IPS-20b (cell line): Measurements from ENCODE around the gene SCN2B.

Source experiments
- H3K27ac ChIP-seq: one replicate; pipeline ENCODE4 v1.5.1; 2013; ENCODE audit warnings: low read length
- H3K27me3 ChIP-seq: 2 replicates; pipeline ENCODE4 v1.6.1; 2013; ENCODE audit warnings: mild to moderate bottlenecking, low read length, inconsistent platforms; ENCODE audit not compliant: insufficient read depth
- H3K36me3 ChIP-seq: 2 replicates; pipeline ENCODE4 v1.6.1; 2013; ENCODE audit warnings: low read depth, mild to moderate bottlenecking, inconsistent platforms, low read length, moderate library complexity; ENCODE audit not compliant: insufficient read depth
- H3K4me1 ChIP-seq: 2 replicates; pipeline ENCODE4 v1.6.1; 2013; ENCODE audit warnings: mild to moderate bottlenecking, control low read depth, inconsistent platforms, low read length, moderate library complexity; ENCODE audit not compliant: insufficient read depth
- H3K4me3 ChIP-seq: 2 replicates; pipeline ENCODE4 v1.5.1; 2013; ENCODE audit warnings: mild to moderate bottlenecking, low read length, inconsistent platforms
- H3K9ac ChIP-seq: 2 replicates; pipeline ENCODE4 v1.6.1; 2013; ENCODE audit warnings: low read depth, mild to moderate bottlenecking, inconsistent platforms, low read length, moderate library complexity
- H3K9me3 ChIP-seq: 2 replicates; pipeline ENCODE4 v1.6.1; 2013; ENCODE audit warnings: mild to moderate bottlenecking, low read depth, low read length, inconsistent platforms; ENCODE audit not compliant: insufficient read depth

SCN2B gene

DNA sequence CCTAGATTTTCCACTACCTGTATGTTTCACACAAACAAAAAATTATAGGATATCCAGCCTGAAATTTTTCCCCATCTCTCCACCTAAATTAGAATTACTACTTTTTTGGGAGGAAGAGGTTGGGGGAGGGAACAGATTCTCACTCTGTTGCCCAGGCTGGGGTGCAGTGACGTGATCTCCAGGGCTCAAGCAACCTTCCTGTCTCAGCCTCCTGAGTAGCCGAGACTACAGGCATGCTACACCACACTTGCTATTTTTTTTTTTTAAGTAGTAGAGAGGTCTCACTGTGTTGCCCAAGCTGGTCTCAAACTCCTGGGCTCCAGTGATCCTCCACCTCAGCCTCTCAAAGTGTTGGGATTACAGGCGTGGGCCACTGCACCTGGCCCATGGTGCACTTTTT lies 38.8 kb upstream of the SCN2B start:
- Histone ChIP-seq H3K4me1 (peaks cover 30% of the 10 kb centered on the region), H3K27me3 (no peaks in the 10 kb centered on the region), H3K27ac (no peak overlapping the region), H3K4me3 (no peak overlapping the region), H3K9me3 (no peaks in the 10 kb centered on the region), H3K36me3 (no peaks in the 10 kb centered on the region), H3K9ac (no peak overlapping the region)

DNA sequence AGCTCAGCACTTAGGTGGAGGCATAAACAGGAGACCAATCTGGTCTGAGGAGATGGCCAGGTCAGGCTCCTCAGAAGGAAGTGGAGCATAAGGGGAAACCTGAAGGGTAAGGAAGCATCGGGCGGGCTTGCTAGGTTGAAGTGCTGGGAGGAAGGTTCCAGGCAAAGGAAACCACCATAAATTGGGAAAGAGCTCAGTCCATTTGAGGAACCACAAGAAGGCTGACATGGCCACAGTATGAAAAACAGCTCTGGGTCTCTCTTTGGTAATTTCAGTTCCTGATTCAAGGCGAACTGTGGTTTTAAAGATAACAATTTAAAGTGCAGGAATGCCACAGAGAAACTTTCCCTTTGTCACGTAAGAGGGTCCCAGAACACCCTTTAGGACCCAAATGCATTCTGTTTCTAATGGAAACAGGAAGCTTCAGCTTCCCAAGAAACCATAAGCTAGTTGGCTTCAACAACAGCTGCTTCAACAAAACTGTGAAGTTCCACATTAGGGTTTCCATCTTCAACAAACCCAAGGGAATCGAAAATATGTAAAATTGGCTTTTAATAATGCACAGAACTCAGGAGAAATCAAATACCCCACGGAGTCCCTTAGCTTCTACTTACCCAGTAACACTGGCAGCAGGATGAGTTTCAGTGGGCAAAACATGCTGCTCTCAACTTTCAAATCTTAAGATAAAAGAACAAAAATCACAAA lies 37.9 kb upstream of the SCN2B start:
- H3K27ac ChIP-seq = no peak overlapping the region
- no peaks in the 10 kb centered on the region for H3K9me3 ChIP-seq
- H3K9ac ChIP-seq = no peak overlapping the region
- peaks cover 31% of the 10 kb centered on the region for H3K4me1 ChIP-seq
- no peaks in the 10 kb centered on the region for H3K36me3 ChIP-seq
- no peaks in the 10 kb centered on the region for H3K27me3 ChIP-seq
- H3K4me3 ChIP-seq = no peak overlapping the region

DNA sequence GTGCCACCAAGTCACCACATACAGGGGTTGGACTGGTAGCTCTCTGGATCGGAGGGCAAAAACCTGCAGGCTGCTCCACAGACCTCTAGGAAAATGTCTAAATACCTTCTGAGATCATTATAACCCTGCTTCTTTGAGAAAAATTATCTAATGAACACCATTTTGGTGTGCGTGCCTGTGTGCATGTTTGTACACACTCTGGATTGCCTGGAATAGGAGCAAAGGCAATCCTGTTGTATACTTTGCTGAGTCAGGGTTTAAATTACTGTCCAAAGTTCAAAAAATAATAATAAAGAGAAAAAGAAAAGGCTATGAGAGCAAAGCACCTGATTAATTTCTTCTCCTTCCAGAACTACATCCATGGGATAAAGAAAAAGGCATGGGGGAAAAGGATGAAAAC lies 37.3 kb upstream of the SCN2B start:
- H3K4me1 ChIP-seq = peaks cover 31% of the 10 kb centered on the region
- H3K9me3 ChIP-seq = no peaks in the 10 kb centered on the region
- H3K27ac ChIP-seq = no peak overlapping the region
- H3K27me3 ChIP-seq = no peaks in the 10 kb centered on the region
- no peak overlapping the region for H3K9ac ChIP-seq
- no peak overlapping the region for H3K4me3 ChIP-seq
- H3K36me3 ChIP-seq = no peaks in the 10 kb centered on the region

DNA sequence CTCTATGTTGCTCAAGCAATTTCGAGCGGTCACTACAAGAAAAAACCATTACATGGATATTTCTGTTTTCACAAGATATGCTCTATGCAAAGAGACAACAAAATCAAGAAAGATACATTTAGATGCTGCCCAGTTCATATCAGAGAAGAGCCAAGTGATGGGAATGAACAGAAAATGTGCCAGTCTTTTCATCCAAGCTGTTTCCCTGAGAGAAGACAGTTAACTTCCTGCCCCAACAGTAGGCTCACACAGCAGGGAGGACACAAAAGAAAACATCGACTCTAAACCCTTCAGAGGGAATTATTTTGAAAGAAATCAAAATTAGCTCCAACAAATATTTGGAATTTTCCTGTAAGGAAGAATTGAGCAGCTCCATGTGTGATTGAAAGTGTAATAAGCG lies 36.8 kb upstream of the SCN2B start:
- Histone ChIP-seq H3K4me3 (no peak overlapping the region), H3K27me3 (no peaks in the 10 kb centered on the region), H3K36me3 (no peaks in the 10 kb centered on the region), H3K4me1 (peaks cover 31% of the 10 kb centered on the region), H3K9ac (no peak overlapping the region; the same call in 1 of the 2 replicates), H3K27ac (no peak overlapping the region), H3K9me3 (no peaks in the 10 kb centered on the region)

- no peak overlapping the region; the same call in 1 of the 2 replicates for H3K9ac ChIP-seq
- no peak overlapping the region for H3K27ac ChIP-seq
- no peak overlapping the region for H3K4me3 ChIP-seq
- no peaks in the 10 kb centered on the region for H3K36me3 ChIP-seq
- H3K27me3 ChIP-seq = no peaks in the 10 kb centered on the region
- H3K4me1 ChIP-seq = peaks cover 31% of the 10 kb centered on the region
- H3K9me3 ChIP-seq = no peaks in the 10 kb centered on the region
These were observed 36.3 kb upstream of the SCN2B start for GRCh38 chr11:118212781-118213191.

GRCh38 chr11:118212131-118212725 lies 35.8 kb upstream of the SCN2B start:
- Histone ChIP-seq H3K36me3 (no peaks in the 10 kb centered on the region), H3K9ac (no peak overlapping the region; the same call in 1 of the 2 replicates), H3K9me3 (no peaks in the 10 kb centered on the region), H3K27me3 (no peaks in the 10 kb centered on the region), H3K4me1 (peaks cover 31% of the 10 kb centered on the region), H3K4me3 (0 out of 2 replicates have a peak overlapping the region, but pooled peaks have one; percentile 1), H3K27ac (no peak overlapping the region)

- Histone ChIP-seq H3K4me3 (peak overlapping the region; percentile 40; the same call in 1 of the 2 replicates), H3K4me1 (peaks cover 34% of the 10 kb centered on the region), H3K27ac (no peak overlapping the region), H3K9me3 (no peaks in the 10 kb centered on the region), H3K36me3 (no peaks in the 10 kb centered on the region), H3K9ac (peak overlapping the region; percentile 51; the same call in 1 of the 2 replicates), H3K27me3 (no peaks in the 10 kb centered on the region; the same call in 1 of the 2 replicates)
These were observed 34.6 kb upstream of the SCN2B start for GRCh38 chr11:118211006-118211405.

- peak overlapping the region; percentile 40; the same call in 1 of the 2 replicates for H3K4me3 ChIP-seq
- no peaks in the 10 kb centered on the region for H3K36me3 ChIP-seq
- H3K9me3 ChIP-seq = no peaks in the 10 kb centered on the region
- no peak overlapping the region for H3K27ac ChIP-seq
- H3K4me1 ChIP-seq = peaks cover 34% of the 10 kb centered on the region
- H3K9ac ChIP-seq = peak overlapping the region; percentile 51; the same call in 1 of the 2 replicates
- no peaks in the 10 kb centered on the region; the same call in 1 of the 2 replicates for H3K27me3 ChIP-seq
These were observed 33.9 kb upstream of the SCN2B start for GRCh38 chr11:118210323-118210722.

DNA sequence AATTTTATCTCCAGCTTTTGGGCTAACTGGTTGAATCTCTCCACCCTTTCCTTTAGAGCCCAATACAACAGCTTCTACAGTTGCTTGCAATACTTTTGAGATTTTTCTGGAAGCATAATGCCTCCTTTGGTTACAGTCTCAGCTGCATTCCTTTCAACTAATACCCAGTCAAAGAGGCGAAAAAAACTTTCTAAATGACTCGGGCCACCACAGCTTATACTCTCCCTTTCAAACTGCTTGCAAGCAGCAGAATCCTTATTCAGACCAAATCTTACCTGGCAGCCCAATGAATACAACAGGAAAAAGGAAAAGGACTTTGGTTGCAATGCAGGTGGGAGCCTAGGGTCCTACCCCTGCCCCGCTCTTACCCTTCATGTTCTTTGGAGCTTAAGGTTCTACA lies 32.6 kb upstream of the SCN2B start:
- Histone ChIP-seq H3K9me3 (no peaks in the 10 kb centered on the region), H3K4me1 (peaks cover 34% of the 10 kb centered on the region), H3K36me3 (no peaks in the 10 kb centered on the region), H3K27me3 (no peaks in the 10 kb centered on the region; the same call in 1 of the 2 replicates), H3K27ac (no peak overlapping the region), H3K9ac (no peak overlapping the region), H3K4me3 (no peak overlapping the region)

GRCh38 chr11:118207079-118207478 lies 30.6 kb upstream of the SCN2B start:
- Histone ChIP-seq H3K27ac (no peak overlapping the region), H3K4me3 (no peak overlapping the region), H3K9me3 (no peaks in the 10 kb centered on the region), H3K36me3 (no peaks in the 10 kb centered on the region), H3K4me1 (peaks cover 20% of the 10 kb centered on the region), H3K27me3 (no peaks in the 10 kb centered on the region; the same call in 1 of the 2 replicates), H3K9ac (no peak overlapping the region)

- H3K27me3 ChIP-seq = no peaks in the 10 kb centered on the region; the same call in 1 of the 2 replicates
- H3K9ac ChIP-seq = no peak overlapping the region
- H3K27ac ChIP-seq = no peak overlapping the region
- no peaks in the 10 kb centered on the region for H3K9me3 ChIP-seq
- H3K36me3 ChIP-seq = no peaks in the 10 kb centered on the region
- peaks cover 15% of the 10 kb centered on the region for H3K4me1 ChIP-seq
- no peak overlapping the region for H3K4me3 ChIP-seq
These were observed 30.1 kb upstream of the SCN2B start for GRCh38 chr11:118206391-118207031.
